H1 (cell line): ENCODE data around the gene MTRFR. TPM values are rescaled to one million over a fixed set of nuclear protein-coding genes. Genes with fewer than 3 reads are reported as not detected.

Experiments used
- ASH2L ChIP-seq: fragments of 200-600, 300-600 bp; sonication (generic); IDR thresholded peaks from one replicate; pipeline ENCODE4 v1.7.1; 2017; ENCODE audit warnings: low read length
- CBX5 ChIP-seq: fragments of 300-800, 300-1000 bp; sonication (generic); IDR thresholded peaks from 2 replicates; pipeline ENCODE4 v1.7.1; 2016; ENCODE audit warnings: antibody characterized with exemption, low read length, low read depth
- GABPA ChIP-seq: IDR thresholded peaks from 2 replicates; pipeline ENCODE4 v1.6.1; 2011; ENCODE audit warnings: mild to moderate bottlenecking, low read length, moderate library complexity, borderline replicate concordance; ENCODE audit not compliant: insufficient read depth
- POU5F1 ChIP-seq: IDR thresholded peaks from 2 replicates; pipeline ENCODE4 v1.6.1; 2011; ENCODE audit warnings: low read depth, mild to moderate bottlenecking, low read length, moderate library complexity
- RFX5 ChIP-seq: IDR thresholded peaks from 2 replicates; pipeline ENCODE4 v1.6.1; 2011; ENCODE audit warnings: low read depth, low read length, improper control_type of control experiment, borderline replicate concordance
- RXRA ChIP-seq: IDR thresholded peaks from 2 replicates; pipeline ENCODE4 v1.6.1; 2011; ENCODE audit warnings: low read depth, mild to moderate bottlenecking, low read length, moderate library complexity; ENCODE audit not compliant: insufficient read depth
- SIX5 ChIP-seq: IDR thresholded peaks from 2 replicates; pipeline ENCODE4 v1.6.1; 2011; ENCODE audit warnings: mild to moderate bottlenecking, low read depth, low read length
- SRF ChIP-seq: IDR thresholded peaks from 2 replicates; pipeline ENCODE4 v1.6.1; 2011; ENCODE audit warnings: mild to moderate bottlenecking, low read depth, low read length, moderate library complexity
- polyA plus RNA-seq, 7 experiments: library from polyadenylated mRNA; depleted of rRNA in 3 of 7; stranded (reverse) in 5 of 7; unstranded in 2 of 7; fragments of >200 nt in 5 of 7; fragments of 200-250 nt in 2 of 7; gene quantifications; 1 replicate in 5 of 7; 2 replicates in 1 of 7; 4 replicates in 1 of 7; pipeline versions ENCODE4 v1.2.1 to v1.2.3, GENCODE V29; 2011 to 2013; ENCODE audit warnings: missing spikeins in 2 of 7, mixed read lengths in 2 of 7
- total RNA-seq: library from RNA; stranded (reverse); fragmentation: NEBNext Ultra II Directional; extraction: Animal tissue kit (Norgen Biotek cat#: 25700); gene quantifications from 2 replicates; pipeline ENCODE4 v1.2.1, GENCODE V29; 2021

Gene MTRFR
- total and polyA plus RNA-seq, 2 of the 8 experiments (the other 6 are each of a cell fraction or from before 2014, with no cell fraction given) = 9.2 to 12.9 TPM

GRCh38 chr12:123250471-123251383 lies 17.5 kb downstream of the MTRFR start (continued):
- no peak for TF ChIP-seq POU5F1
- TF ChIP-seq ASH2L = no peak
- no peak for TF ChIP-seq SRF
- no peak for TF ChIP-seq CBX5
- no peak for TF ChIP-seq GABPA
- no peak for TF ChIP-seq SIX5
- no peak for TF ChIP-seq RXRA
- TF ChIP-seq RFX5 = no peak
- TF ChIP-seq, all 59 proteins: peak for 0
